ENCODE results near the gene HTR2C. TPM values are rescaled to one million over a fixed set of nuclear protein-coding genes. Genes with fewer than 3 reads are reported as not detected.

HTR2C gene
- total and polyA plus RNA-seq, 2 of the 4 experiments (the other 2 are of a cell fraction) = not detected

- no peaks in the 10 kb centered on the region for H4K20me1 ChIP-seq (ENCODE audit: insufficient read depth, low read length)
- H3K4me2 ChIP-seq (ENCODE audit: low read depth, low read length) = no peak overlapping the region
- H2BK5ac ChIP-seq (ENCODE audit: low read depth, low read length, poor library complexity, severe bottlenecking) = no peak overlapping the region
- no peak overlapping the region for H4K8ac ChIP-seq (ENCODE audit: low read depth in 2 of 2, low read length in 2 of 2)
- ATAC-seq (ENCODE audit: low read depth) (no peak), DNase-seq (no peak)
- no peak overlapping the region for H2AK9ac ChIP-seq (replicated peaks; ENCODE audit: low read depth, low read length, poor library complexity)
- ChIA-PET POLR2A (ENCODE audit: unreplicated experiment) (no interaction called here), CTCF (no interaction called here)
- TF ChIP-seq BHLHE40 (IDR thresholded peaks at IDR 0.05; ENCODE audit: low read depth, low read length) (no peak), POLR2A (IDR thresholded peaks at IDR 0.05; ENCODE audit: low read depth, low read length) (no peak), CHD1 (IDR thresholded peaks at IDR 0.05; ENCODE audit: low read depth, low read length) (no peak), USF2 (IDR thresholded peaks at IDR 0.05; ENCODE audit: low read depth, low read length) (no peak), RFX5 (IDR thresholded peaks at IDR 0.05; ENCODE audit: low read depth, low read length) (no peak), MAFK (IDR thresholded peaks at IDR 0.05; ENCODE audit: low read depth, low read length) (no peak), CEBPB (IDR thresholded peaks at IDR 0.05; ENCODE audit: low read depth, low read length) (no peak), RAD21 (IDR thresholded peaks at IDR 0.05; ENCODE audit: low read length) (no peak), MXI1 (IDR thresholded peaks at IDR 0.05; ENCODE audit: borderline replicate concordance, low read depth, low read length) (no peak), ELK1 (IDR thresholded peaks at IDR 0.05; ENCODE audit: borderline replicate concordance, low read depth, low read length) (no peak)
- TF ChIP-seq, protein P1, sequence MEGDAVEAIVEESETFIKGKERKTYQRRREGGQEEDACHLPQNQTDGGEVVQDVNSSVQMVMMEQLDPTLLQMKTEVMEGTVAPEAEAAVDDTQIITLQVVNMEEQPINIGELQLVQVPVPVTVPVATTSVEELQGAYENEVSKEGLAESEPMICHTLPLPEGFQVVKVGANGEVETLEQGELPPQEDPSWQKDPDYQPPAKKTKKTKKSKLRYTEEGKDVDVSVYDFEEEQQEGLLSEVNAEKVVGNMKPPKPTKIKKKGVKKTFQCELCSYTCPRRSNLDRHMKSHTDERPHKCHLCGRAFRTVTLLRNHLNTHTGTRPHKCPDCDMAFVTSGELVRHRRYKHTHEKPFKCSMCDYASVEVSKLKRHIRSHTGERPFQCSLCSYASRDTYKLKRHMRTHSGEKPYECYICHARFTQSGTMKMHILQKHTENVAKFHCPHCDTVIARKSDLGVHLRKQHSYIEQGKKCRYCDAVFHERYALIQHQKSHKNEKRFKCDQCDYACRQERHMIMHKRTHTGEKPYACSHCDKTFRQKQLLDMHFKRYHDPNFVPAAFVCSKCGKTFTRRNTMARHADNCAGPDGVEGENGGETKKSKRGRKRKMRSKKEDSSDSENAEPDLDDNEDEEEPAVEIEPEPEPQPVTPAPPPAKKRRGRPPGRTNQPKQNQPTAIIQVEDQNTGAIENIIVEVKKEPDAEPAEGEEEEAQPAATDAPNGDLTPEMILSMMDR (conservative IDR thresholded peaks at IDR 0.05; ENCODE audit: low read depth, low read length) = no peak
- in situ Hi-C loops (cut with MboI; ENCODE audit: low sequenced_read_pairs) = no loop called here
- no peaks in the 10 kb centered on the region for H3K27me3 ChIP-seq (ENCODE audit: control insufficient read depth, insufficient read depth, low read length)
- no peak overlapping the region for H2AFZ ChIP-seq (replicated peaks; ENCODE audit: low read length, poor library complexity)
- no peaks in the 10 kb centered on the region for H3K36me3 ChIP-seq (ENCODE audit: control insufficient read depth, insufficient read depth, low read length)
- H3K27ac ChIP-seq (ENCODE audit: insufficient read depth, low read length) = no peak overlapping the region
- H4K91ac ChIP-seq (ENCODE audit: insufficient read depth, low read depth, low read length) = no peak overlapping the region
- H3K18ac ChIP-seq (ENCODE audit: low read depth, low read length) = no peak overlapping the region
- WGBS, 2 experiments (ENCODE audit: extremely low coverage in 2 of 2, insufficient read length in 1 of 2) = no CpG with 5 or more reads among the region's 1 CpG
- H3K9me3 ChIP-seq (ENCODE audit: control insufficient read depth, insufficient read depth, low read length) = no peaks in the 10 kb centered on the region
- H3K4ac ChIP-seq (ENCODE audit: low read depth, low read length) = no peak overlapping the region
- H2BK120ac ChIP-seq (ENCODE audit: low read depth, low read length) = no peak overlapping the region
- dilution Hi-C loops (cut with HindIII; ENCODE audit: low sequenced_read_pairs, unreplicated experiment) = no loop called here
- no peak overlapping the region for H3K23ac ChIP-seq (ENCODE audit: low read depth, low read length)
- H3K56ac ChIP-seq (ENCODE audit: extremely low read depth, insufficient read depth, low read length) = no peak overlapping the region
- BruUV-seq (replicated peaks) = no TSS peak
- no peaks in the 10 kb centered on the region for H3K79me1 ChIP-seq (ENCODE audit: low read depth in 1 of 2, low read length in 2 of 2)
- no peaks in the 10 kb centered on the region for H3K4me1 ChIP-seq (ENCODE audit: control insufficient read depth, insufficient read depth, low read length)
- no peak overlapping the region for H3K9ac ChIP-seq (ENCODE audit: low read depth, low read length)
- no peaks in the 10 kb centered on the region for H3K9me1 ChIP-seq (ENCODE audit: insufficient read depth, low read length)
- H3K14ac ChIP-seq (replicated peaks; ENCODE audit: low read depth, low read length) = no peak overlapping the region
- no peak overlapping the region for H3K4me3 ChIP-seq (ENCODE audit: insufficient read depth, low read depth, low read length)
- no peak overlapping the region for H4K5ac ChIP-seq (ENCODE audit: low read depth, low read length)
- intact Hi-C loops (cut with micrococcal nuclease) = no loop called here
- no peak overlapping the region for H2AK5ac ChIP-seq (ENCODE audit: low read depth, low read length)
- H2BK15ac ChIP-seq (ENCODE audit: low read depth, low read length) = no peak overlapping the region
- H2BK20ac ChIP-seq (ENCODE audit: low read depth, low read length) = no peak overlapping the region
Observed at GRCh38 chrX:114797494-114797893, 213.6 kb downstream of the HTR2C start.
